NCI-H1436 (cell line): ENCODE data around the gene ACTA1.
"Not testable (repeated sequence)": the region's sequence is repeated elsewhere in the genome, so short reads cannot be mapped to it uniquely, and the experiment has no call there.

Experiments used
- DNase-seq: peaks from one replicate; lab custom pipeline; 2025; lab: John Stamatoyannopoulos, UW

ACTA1 gene

DNA sequence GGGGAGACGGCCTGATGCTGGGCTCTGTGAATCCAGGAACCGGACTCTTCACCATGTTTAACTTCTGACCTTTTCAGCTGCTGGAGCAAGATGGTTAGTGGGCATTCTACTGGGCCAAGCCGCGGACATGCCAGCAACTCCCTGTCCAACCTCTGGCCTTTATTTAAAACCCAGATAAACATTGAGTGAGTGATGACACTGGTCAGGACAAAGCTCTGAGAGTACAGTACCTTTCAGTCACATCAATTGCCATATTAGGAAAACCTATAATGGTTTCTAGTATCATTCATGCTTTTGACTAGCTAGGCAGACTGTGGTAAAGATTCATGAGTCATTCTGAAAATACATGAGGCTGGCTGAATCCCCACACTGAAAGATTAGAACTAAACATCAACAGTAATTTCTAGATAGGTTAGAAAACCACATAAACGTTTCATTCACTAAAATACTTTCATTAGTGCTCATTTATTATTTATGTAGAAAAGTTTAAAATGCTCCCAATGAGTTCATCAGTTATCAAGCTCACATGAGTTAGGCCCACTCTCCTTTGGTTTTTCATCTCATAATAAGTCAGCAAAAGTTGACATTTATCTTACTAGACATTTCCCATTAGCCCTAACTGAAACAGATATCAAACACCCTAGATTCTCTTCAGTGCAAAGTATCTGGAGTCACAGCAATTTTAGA is 7.1 kb upstream of the ACTA1 start:
- no peak for DNase-seq

DNA sequence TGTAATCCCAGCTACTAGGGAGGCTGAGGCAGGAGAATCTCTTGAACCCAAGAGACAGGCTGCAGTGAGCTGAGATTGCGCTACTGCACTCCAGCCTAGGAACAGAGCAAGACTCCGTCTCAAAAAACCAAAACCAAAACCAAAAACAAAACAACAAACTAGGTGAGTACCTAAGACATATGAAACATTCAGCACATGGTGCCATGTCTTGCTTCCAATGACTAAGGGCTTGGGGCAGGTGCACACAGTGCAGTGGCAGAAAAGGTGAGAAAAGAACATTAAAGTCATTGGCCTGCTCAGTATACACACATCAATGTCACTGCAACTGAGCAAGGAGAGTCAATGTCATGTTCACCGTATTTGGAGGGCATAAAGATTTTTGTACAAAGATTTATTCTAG is 4.1 kb upstream of the ACTA1 start:
- DNase-seq, result no peak

DNA sequence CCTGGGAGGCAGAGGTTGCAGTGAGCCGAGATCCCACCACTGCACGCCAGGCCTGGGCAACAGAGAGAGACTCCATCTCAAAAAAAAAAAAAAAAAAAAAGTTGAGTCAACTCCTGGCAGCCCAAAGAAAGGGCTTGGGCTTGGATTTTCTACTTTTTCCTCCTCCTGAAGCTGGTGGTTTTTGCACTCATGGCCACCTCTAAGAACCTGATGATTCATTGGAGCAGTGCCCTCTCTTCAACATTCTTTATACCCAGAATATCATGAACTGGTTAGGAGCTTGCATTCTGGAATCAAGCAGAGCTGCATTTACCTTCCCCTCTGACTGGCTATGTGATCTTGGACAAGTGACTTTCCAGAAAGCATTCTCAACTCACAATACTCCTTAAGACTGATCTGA is 3.5 kb upstream of the ACTA1 start:
- no peak for DNase-seq

DNA sequence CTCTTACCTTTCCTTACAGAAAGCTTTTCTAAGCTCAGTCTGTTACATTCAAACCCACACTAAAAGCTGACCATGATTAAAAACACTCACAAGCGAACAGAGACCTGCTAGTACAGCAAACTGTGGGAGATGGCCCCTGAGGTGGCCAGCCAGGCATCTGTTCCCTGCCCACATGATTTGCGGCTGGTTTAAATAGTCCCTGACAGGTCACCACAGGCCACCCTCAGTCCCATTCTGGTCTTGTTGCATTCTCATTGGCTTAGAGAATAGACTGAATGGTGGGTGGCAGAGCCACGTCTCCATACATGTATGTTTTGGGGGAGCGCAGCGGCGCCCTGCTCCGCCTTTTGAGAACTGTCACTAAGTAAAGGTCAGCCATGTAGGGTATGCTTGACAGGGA is 2.3 kb upstream of the ACTA1 start:
- no peak for DNase-seq

DNA sequence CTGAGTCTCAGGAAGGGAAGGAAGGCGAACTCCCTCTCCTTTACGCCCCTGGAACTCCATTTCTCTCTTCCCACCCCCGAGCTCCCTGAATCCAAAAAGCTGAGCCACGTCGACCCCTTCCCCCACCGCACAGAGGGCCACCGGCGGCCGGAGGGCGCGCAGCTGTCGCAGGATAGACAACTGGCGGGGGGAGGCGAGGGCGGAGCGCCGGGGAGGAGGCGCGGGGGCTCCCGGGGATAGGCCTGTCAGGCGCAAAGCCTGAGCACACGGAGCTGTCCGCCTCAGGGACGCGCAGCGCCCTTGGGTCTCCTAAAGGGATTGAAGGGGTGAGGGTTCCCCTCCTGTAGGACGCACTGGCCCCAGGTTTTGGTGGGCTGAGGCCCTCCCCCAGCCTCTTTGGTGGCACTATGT is 752 bp upstream of the ACTA1 start:
- DNase-seq, result peak; percentile 29

DNA sequence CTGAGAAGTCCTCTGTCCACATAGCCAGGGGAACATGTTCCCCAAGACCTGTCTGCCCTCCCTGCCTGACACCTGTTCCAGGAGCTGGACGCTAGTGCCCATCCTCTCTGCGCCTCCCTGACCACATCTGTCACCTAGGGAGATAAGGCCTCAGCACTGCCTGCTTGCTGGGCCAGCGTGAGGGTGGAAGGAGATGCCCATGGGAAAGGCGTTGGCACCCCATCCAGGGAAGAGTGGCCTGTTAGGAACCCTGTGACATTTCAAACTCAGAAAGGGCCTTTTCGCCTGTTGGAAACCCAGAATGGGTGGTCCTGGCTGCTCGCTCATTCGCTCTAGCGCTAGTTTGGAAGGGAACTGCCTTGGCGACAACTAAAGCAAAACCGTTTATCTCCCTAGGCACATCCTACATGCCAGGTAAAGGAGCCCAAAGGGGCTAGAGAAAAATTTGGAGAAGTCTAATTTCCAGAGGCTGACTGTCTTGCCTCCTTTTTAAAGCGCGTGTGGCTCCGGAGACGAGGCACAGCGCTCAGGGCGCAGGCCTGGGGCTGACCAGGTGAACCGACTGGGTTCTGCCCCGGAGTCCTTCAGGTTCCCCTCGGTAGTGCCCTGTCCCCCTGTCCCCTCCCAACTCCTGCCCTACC is 410 bp downstream of the ACTA1 start:
- no peak for DNase-seq

DNA sequence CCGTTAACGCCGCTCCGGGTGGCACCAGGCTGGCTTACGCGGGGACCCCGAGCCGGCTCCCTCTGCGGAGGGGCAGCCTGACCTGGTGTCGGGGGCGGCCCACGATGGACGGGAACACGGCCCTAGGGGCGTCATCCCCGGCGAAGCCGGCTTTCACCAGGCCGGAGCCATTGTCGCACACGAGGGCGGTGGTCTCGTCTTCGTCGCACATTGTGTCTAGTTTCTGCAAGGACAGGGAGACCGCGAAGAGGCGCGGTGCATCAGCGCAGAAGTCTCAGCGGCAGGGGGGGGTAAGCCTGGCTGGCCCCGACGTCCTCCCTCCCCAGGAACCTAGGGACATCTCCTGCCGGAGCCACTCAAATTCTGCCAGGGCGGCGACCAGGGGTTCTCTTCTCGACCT is 989 bp downstream of the ACTA1 start:
- DNase-seq, result no peak

DNA sequence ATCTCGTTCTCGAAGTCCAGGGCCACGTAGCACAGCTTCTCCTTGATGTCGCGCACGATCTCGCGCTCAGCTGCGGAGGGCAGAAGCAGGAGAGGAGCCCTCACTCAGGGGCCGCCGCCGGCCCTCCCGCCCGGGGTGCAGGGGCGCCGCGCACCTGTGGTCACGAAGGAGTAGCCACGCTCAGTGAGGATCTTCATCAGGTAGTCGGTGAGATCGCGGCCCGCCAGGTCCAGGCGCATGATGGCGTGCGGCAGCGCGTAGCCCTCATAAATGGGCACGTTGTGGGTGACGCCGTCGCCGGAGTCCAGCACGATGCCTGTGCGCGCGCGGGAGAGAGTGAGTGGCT is 1.8 kb downstream of the ACTA1 start:
- DNase-seq, result no peak

DNA sequence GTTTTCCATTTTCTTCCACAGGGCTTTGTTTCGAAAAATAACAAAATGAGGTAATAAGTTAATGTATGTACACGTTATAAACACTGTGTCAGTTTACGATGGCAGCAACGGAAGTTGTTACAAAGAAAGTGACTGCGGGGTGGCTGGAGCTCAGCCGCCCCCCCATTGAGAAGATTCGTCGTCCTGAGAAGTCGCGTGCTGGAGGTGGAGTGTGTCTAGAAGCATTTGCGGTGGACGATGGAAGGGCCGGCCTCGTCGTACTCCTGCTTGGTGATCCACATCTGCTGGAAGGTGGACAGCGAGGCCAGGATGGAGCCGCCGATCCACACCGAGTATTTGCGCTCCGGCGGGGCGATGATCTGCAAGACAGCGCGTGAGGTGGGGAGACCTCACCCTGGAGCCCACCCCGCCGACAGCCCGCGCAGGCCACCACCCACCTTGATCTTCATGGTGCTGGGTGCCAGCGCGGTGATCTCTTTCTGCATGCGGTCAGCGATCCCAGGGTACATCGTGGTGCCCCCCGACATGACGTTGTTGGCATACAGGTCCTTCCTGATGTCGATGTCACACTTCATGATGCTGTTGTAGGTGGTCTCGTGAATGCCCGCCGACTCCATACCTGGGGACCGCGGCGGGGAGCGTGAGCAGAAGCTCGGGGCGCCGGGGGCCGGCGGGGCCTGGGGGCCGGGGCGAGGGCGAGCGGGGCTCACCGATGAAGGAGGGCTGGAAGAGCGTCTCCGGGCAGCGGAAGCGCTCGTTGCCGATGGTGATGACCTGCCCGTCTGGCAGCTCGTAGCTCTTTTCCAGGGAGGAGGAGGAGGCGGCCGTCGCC is 2.4 kb downstream of the ACTA1 start:
- DNase-seq, result no peak

DNA sequence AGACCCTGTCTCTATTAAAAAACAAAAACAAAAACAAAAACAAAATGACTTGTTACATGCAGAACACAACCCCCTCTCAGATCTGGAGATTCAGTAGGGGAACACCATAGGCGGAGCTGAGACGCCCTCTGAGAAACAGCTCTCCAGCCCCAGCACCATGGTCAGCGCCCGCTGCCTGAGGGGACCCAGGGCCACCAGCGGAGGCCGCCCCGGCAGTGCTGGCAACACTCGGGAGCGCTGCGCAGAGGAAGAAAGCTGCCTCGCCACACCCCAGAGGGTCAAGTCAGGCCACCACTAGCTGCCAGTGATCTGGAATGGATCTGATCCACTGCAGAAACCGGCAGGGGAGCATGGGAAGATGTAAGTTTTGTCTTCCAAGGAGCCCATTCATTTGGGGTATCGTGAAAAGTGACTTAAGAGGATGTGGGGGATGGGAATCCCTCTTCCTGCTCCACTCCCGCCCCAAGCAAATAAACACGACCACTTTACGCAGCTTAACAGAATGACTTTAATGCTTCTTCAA is 3.1 kb downstream of the ACTA1 start:
- DNase-seq, result no peak

DNA sequence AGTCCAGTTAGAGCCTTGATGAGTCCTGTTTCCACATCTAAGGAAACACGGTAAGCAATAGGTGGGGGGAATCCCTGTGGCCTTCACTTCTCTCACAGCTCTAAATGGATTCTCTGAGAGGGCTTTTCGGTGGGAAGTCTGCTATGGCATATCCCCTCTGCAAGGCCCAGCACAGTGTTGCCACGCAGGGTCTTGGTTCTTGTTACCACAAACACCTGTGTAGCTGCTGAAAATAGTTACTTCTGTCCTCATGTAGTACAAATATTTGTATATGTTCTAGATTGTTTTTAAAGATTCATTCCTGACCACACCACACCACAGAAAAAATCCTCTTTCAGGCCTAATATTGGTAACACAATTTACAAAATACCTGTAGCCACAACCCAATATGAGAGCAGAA is 5.6 kb downstream of the ACTA1 start:
- no peak for DNase-seq

DNA sequence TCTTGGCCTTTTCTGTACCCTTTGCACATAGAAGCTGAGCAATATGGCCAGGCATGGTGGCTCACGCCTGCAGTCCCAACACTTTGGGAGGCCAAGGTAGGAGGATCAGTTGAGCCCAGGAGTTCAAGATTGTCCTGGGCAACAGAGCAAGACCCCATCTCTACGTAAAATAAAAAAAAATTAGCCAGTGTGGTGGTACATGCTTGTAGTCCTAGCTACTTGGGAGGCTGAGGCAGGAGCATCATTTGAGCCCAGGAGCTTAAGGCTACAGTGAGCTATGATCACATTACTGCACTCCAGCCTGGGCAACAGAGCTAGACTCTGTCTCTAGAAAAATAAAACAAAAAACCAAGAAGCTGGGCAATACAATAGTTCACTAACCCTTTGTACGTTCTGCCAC is 6.3 kb downstream of the ACTA1 start:
- no peak for DNase-seq

DNA sequence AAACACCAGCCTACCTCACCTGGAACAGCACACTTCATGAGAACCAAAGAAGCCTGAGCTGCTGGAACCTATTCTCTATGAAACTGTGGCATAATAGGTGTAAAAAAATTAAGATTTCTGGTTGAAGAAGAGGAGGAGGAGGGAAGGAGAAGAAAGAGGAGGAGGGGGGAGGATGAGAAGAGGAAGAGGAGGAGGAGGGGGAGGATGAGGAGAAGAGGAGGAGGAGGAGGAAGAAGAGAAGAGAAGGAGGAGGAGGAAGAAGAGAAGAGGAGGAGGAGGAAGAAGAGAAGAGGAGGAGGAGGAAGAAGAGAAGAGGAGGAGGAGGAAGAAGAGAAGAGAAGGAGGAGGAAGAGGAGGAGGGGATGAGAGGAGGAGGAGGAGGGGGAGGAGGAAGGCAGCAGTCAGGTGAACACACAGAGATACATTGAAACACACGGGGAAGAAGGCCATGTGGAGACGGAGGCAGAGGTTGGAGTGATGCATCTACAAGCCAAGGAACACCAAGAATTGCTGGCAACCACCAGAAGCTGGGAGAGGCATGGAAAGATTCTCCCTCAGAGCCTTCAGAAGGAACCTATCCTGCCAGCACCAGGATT is 8.2 kb downstream of the ACTA1 start:
- DNase-seq, result no peak

DNA sequence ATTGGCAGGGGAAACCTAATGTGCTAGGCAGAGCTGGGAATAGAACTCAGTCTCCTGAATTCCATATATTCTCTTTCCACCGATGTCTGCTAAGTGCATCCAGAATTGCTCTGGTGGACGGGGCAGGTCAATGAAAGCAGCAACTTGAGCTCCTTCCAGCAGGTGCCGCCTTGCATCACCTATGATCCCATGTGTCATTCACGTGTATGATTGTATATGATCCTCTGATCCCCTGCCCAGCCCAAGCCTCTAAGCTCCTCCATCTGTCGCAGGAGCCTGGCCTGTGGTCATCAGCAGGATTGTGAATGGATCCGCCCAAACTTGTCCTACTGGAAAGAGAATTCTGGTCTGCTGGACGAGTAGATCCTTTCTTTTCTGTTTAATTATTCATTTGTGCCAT is 13.1 kb downstream of the ACTA1 start:
- DNase-seq, result no peak

DNA sequence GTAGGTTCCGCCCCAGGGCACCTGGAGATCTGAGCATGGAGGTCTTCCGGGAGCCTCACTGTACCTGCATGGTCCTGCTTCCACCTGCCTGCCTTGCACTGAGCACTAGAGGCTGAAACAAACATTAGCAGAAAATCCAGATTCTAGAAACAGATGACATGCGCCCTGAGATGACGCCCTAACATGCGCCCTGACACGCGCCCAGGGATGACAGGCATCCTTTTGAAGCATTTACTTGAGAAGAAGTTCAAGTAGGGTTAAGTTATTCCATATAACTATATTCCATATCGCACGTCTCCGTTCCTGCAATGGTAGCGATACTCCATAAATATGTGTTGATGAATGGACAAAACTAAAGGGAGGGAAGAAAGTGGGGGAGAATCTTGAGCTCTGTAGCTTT is 13.7 kb downstream of the ACTA1 start:
- no peak for DNase-seq

DNA sequence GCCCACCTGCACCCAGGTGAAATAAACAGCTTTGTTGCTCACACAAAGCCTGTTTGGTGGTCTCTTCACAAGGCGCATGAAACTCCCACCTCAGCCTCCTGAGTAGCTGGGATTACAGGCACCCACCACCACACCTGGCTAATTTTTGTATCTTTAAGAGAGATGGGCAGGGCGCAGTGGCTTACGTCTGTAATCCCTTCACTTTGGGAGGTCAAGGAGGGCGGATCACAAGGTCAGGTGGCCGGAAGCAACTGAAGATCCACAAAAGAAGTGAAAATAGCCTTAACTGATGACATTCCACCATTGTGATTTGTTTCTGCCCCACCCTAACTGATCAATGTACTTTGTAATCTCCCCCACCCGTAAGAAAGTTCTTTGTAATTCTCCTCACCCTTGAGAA is 15.3 kb downstream of the ACTA1 start:
- not testable (repeated sequence) for DNase-seq

DNA sequence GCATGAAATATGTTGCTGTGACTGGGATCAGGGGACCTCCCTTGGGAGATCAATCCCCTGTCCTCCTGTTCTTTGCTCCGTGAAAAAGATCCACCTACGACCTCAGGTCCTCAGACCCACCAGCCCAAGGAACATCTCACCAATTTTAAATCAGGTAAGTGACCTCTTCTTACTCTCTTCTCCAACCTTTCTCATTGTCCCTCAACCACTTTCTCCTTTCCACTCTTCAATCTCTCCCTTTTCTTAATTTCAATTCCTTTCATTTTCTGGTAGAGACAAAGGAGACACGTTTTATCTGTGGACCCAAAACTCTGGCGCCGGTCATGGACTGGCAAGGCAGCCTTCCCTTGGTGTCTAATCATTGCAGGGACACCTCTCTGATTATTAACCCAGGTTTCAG is 21.1 kb downstream of the ACTA1 start:
- not testable (repeated sequence) for DNase-seq

DNA sequence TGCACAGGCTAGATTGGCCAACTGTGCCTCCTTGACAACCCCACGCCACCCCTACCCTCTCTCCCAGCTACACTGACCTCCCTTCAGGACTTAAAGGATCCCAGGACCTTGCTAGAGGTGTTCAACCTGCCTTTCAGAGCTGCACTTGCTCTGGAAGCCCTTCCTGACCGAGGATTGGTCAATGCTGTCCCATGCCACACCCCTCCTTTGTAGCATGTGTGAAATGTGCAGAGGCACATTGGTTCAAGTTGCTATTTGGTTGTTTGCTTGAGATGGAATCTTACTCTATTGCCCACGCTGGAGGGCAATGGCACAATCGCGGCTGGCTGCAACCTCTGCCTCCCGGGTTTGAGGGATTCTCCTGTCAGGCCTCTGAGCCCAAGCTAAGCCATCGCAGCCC is 21.8 kb downstream of the ACTA1 start:
- no peak for DNase-seq

DNA sequence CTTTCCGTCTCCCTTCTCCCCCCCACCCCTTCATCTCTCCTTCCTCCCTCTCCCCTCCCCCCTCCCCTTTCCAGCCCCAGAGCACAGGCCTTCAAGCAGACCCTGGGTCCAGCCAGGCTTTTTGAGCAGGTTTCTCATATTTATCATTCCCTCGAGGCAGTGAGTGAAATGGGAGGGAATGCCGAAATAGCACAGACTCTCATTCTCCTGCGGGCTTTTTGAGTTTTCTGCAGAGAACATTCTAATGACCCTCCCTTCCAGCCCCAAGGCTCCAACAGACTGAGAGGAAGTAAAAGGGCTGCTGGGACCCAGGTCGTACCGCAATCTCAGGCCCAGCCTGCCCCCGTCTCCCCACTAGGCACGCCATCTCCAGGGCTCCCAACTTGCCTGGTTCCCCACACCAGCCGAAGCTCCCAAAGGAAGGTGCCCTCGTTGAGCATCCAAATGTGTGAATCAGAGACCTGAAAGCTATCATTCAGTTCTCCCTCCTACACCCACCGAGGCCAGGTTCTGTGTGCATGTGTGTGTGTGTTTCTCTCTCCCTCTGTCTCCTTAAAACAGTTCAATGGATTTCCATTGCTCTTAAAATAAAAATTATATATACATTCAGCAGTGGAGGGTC is 22.3 kb downstream of the ACTA1 start:
- no peak for DNase-seq

DNA sequence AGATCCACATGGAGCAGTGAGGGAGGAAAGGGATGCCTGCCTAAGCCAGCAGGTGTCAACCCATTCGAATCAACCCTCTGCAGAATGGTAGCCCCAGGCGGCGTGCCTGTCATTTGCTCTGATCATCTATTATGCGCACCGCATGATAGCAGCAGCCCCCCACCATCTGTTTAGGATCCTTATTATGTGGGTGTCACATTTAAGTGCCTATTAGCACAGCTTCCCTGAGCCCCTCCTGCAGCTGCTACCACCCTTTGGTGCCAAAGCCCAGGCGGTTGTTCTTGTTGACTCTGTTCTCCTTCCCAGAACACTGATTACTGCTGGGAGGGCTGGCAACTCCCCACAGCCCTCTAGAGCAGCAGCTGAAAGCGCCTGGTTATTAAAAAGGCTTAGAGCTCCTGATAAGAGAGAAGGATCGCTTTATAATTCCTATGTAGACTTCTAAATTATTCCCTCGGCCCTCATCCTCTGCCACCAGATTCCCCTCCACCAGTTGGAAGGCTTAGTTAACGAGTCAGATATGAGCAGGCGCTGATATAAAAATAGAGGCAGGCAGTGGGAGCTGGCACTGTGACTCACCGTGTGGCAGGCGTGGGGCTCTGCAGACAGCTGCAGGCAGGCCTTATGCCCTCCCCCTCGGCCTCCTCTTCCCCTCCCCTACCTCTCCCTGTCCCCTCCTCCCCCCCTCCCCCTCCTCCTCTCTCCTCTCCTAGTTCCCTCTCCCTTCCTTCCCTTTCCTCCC is 23.0 kb downstream of the ACTA1 start:
- peak; percentile 87 for DNase-seq

DNA sequence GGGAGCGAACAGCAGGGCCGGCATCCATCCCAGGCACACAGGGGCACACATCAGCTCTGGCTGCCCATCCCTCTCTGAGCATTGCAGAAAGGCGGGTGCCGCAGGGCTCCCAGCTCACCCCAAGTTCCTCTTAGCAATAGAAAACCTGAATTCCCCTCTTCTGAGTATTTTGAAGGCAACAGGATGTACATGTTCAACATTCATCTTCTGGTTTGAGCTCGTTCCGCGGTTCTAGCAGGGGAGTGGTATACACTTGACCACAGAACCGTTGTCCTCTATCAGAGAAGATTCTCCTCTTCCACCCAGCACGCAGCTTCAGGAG is 23.6 kb downstream of the ACTA1 start:
- no peak for DNase-seq
